GM12892 (cell line): ENCODE results near the gene TNFRSF4.

Source experiments
- POLR2A ChIP-seq: IDR thresholded peaks from 2 replicates; pipeline ENCODE4 v1.6.1; 2011; ENCODE audit warnings: low read depth, low read length, control low read depth
- POLR2AphosphoS5 ChIP-seq: IDR thresholded peaks from 2 replicates; pipeline ENCODE4 v1.6.1; 2011; ENCODE audit warnings: low read depth, low read length, control low read depth

DNA sequence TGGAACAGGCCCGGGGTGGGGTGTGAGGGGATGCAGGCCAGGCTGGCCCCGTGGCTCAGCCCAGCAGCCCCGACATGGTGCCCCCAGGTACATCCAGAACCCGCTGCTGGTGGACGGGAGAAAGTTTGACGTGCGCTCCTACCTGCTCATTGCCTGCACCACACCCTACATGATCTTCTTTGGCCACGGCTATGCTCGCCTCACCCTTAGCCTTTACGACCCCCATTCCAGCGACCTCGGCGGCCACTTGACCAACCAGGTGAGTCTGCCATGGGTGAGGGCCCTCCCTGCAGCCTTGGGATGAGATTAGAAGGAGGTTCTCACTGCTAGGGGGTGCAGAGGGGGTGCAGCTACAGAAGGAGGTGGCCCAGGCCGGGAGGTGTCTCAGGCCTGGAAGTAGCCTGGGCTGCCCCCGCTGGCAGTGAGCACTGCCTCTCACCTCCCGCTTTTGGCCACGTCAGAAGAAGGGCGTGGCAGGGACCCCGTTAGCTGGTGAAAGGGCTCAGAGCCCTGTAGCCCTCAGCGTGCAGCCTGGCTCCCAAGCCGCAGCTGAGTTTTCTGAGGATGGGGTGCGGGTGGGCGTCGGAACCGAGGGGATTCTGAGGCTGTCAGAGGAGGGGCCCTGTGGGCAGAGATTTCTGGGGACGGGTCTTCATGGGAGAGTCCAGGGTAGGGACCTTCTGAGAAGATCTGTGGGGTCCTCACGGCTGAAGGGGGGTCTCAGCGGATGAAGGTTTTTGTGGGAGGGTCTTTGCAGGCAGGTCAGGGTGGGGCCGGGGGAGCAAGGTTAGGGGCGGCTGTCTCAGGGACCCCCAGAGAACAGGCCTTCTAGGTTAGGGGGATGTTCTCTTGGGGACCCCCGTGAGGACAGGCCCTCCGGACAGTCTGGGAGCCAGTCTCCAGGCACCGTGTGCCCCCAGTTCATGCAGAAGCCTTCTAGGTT lies 29.8 kb downstream of the TNFRSF4 start:
- TF ChIP-seq POLR2AphosphoS5 (no peak), POLR2A (no peak)
